Sciatic nerve (tissue), 2 donors: ENCODE measurements around the gene CAMSAP2. TPM values are rescaled to one million over a fixed set of nuclear protein-coding genes. Genes with fewer than 3 reads are reported as not detected.
A peak's percentile ranks its signal among the peaks of the same experiment; 100 is the strongest.

Experiments used
- ATAC-seq: fragments of 200-7000 bp; cut with Tn5 transposase; one replicate; pipeline ENCODE4 v1.9.1; 2020; ENCODE audit warnings: mild to moderate bottlenecking, moderate library complexity
- DNase-seq: peaks from one replicate; pipeline ENCODE4 v3.0.0-alpha.2; 2020; ENCODE audit warnings: low spot score
- intact Hi-C: fragments of 100-400 bp; cut with DNase I; formaldehyde crosslinking; loops from one replicate; pipeline ENCODE4 v1.14.2; 2022
- total RNA-seq: library from RNA; stranded (reverse); fragmentation: NEBNext Ultra II Directional; extraction: Animal tissue kit (Norgen Biotek cat#: 25700); gene quantifications from one replicate; pipeline ENCODE4 v1.2.1, GENCODE V29; 2021
- donor health status: DM: no; HTN: no; CAD: no.
- donor health status: DM: no; HTN: no; CAD: no.

Gene CAMSAP2
- total RNA-seq, 1 donor from 2014 or later, result 45.4 TPM

DNA sequence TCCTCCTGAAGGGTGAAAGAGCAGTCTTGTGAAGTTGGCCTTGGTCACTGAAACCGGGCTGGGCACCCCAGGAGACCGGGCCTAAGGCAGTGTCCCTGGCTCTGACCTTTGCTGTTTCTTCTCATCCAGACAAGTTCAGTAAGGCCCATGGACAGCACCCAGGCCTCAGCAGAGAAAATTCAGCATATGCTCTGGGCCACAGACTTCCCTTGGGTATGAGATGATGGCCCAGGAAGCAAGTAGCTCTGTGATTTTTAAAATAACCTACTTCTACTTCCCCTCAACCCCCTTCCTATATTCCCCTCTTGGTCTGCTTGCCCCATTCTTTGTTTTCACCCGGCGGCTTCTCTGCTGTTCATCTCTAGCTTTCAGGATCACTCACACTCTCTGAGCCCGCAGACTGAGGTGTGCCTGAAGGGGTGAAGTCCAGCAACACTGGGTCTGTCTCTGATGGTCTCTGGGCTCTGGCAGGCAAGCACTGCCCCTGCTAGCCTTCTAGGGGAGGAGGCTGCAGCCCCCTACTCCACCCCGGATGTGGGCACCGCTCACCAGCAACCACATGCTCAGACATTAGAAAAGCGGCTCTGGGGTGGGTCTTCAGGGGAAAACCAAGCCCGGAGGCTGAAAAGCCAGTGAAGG, 131.2 kb downstream of the CAMSAP2 start:
- ATAC-seq (no peak), DNase-seq (no peak)
- intact Hi-C loops, result no loop called here

DNA sequence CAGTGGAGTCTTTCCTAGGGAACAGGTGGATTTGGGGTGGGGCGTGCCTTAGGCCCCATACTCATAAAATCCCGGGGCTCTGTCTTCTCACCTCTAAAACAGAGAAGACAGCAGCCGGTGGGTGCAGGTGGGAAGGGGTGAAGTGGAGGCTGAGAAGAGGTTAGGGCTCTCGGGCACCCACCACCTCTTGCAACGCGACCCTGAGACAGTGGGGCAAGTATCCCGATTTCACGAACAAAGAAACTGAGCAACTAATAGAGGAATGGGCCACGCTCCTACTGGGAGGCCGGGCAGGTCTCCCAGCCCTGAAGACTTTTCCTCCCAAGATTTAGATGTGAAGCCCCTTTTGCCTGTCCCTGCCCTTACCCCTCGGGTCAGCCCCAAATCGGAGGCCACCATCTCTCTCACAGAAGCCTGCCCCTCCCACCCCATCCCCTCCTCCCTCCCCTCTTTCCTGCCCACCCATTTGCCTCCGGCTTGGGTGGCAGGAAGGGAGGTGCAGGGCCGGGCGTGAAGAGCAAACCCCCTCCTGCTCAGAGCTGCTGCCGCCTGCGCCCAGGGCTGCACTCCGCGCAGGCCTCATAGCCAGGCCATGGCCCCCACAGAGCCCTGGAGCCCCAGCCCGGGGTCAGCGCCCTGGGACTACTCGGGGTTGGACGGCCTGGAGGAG, 133.9 kb downstream of the CAMSAP2 start, which contains the start of gene GPR25:
TSS of gene GPR25 (plus strand) at position 536 of the 670 bp plus-strand sequence. CDS start at position 593, 57 bp downstream.
- DNase-seq, result no peak

DNA sequence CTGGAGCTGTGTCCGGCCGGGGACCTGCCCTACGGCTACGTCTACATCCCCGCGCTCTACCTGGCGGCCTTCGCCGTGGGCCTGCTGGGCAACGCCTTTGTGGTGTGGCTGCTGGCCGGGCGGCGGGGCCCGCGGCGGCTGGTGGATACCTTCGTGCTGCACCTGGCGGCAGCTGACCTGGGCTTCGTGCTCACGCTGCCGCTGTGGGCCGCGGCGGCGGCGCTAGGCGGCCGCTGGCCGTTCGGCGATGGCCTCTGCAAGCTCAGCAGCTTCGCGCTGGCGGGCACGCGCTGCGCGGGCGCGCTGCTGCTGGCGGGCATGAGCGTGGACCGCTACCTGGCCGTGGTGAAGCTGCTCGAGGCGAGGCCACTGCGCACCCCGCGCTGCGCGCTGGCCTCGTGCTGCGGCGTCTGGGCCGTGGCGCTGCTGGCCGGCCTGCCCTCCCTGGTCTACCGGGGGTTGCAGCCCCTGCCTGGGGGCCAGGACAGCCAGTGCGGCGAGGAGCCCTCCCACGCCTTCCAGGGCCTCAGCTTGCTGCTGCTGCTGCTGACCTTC, 134.5 kb downstream of the CAMSAP2 start:
- intact Hi-C loops, result no loop called here
- ATAC-seq, result no peak
- no peak for DNase-seq

More for the DNA sequence above, 133.9 kb downstream of the CAMSAP2 start, which contains the start of gene GPR25:
- intact Hi-C loops, result no loop called here
- no peak for ATAC-seq

DNA sequence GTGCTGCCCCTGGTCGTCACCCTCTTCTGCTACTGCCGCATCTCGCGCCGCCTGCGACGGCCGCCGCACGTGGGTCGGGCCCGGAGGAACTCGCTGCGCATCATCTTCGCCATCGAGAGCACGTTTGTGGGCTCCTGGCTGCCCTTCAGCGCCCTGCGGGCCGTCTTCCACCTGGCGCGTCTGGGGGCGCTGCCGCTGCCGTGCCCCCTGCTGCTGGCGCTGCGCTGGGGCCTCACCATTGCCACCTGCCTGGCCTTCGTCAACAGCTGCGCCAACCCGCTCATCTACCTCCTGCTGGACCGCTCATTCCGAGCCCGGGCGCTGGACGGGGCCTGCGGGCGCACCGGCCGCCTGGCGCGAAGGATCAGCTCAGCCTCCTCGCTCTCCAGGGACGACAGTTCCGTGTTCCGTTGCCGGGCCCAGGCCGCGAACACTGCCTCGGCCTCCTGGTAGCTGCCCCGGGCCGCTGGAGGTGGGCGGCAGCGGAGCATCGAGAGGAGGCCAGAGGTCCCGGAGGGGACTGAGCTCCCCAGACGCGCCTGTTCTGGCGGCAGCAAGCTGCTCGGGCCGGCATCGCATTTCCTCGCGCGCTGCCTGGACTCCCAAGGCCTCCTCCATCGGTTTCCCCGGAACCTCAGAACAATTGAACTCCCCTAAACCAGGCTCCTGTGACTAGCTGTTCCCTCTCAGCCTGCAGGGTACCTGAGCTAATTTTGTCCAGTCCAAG, 135.1 kb downstream of the CAMSAP2 start:
- no peak for DNase-seq
- ATAC-seq, result no peak
- intact Hi-C loops, result no loop called here

GRCh38 chr1:200874694-200875093, 136.0 kb downstream of the CAMSAP2 start:
- ATAC-seq (no peak), DNase-seq (no peak)
- intact Hi-C loops, result no loop called here

- no peak for ATAC-seq
- intact Hi-C loops, result no loop called here
- DNase-seq, result no peak
These were observed 136.7 kb downstream of the CAMSAP2 start for GRCh38 chr1:200875416-200875815.

DNA sequence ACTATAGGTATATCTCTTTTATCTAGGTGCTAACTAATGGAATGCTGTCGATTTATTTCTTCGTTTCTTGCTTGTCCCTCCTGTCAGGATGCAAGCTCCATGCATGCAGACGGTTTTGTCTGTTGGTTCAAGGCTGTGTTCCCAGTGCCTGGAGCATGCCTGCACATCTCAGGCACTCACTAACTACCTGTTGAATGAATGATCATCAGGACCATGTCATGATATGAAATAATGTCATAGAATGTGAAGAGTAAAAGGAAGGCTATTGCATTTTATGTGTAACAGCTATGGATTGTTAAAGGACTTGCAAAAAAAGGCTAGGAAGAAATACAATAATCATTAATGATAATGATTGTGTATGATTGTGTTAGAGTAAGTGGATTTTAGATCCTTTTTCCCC, 138.3 kb downstream of the CAMSAP2 start:
- ATAC-seq (no peak), DNase-seq (no peak)
- intact Hi-C loops, result no loop called here

DNA sequence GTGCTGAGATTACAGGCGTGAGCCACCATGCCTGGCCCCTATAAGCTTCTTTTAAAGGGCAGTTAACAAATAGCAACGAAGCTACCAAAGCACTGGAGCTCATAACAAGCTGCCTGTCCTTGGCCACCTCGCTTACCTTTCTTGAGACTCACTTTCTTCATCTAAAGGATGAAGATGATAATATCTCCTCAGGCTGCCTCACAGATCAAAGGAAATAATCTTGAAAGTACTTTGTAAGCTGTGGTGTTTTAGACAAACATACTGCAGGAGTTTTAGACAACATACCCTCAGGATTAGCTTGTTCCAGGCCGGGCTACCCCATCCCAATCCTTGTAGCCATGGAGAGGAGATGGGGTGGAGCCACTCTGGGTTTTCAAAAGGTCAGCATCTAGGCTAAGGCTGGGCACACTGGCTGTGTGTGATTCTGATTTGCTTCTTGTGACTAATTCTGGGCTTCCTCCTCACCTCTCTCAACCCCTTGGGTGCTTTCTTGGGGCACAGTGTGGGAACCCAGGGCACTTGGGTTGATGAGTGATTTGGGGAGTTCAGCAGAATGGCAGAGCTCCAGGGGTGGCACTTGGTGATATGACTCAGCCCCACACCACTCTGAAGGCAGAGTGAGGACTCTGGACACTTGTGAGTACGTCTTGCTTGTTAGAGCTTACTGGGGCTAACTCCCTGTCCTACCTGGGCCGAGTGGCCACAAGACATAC, 139.3 kb downstream of the CAMSAP2 start:
- ATAC-seq (no peak), DNase-seq (no peak)
- intact Hi-C loops, result no loop called here

GRCh38 chr1:200880212-200880611, 141.5 kb downstream of the CAMSAP2 start:
- ATAC-seq (no peak), DNase-seq (no peak)
- intact Hi-C loops, result no loop called here

GRCh38 chr1:200883118-200883517, 144.4 kb downstream of the CAMSAP2 start:
- ATAC-seq (no peak), DNase-seq (no peak)
- intact Hi-C loops, result no loop called here

GRCh38 chr1:200885623-200886402, 147.1 kb downstream of the CAMSAP2 start:
- intact Hi-C loops, result no loop called here
- DNase-seq (no peak), ATAC-seq (no peak)

- ATAC-seq, result no peak
- intact Hi-C loops, result no loop called here
- no peak for DNase-seq
These were observed 147.9 kb downstream of the CAMSAP2 start for GRCh38 chr1:200886594-200886993.

DNA sequence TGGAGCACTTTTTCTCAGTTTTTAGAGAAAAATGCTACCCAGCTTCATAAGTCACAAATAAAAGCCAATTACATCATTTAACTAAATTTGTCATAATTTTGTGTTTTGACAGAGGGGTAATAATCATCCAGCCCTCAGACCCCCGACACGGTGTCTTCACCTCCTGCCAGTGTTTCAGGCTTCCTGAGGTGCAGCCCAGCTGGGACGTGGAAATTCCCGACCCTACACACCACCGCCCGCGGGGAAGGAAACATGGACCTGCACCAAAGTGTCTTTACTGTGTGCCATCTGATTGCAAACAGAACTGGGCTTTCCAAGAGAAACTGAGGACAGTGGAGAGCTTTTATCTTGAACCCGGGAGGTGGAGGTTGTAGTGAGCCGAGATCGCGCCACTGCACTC, 148.3 kb downstream of the CAMSAP2 start:
- DNase-seq (no peak), ATAC-seq (no peak)
- intact Hi-C loops, result no loop called here

GRCh38 chr1:200887772-200888348, 149.2 kb downstream of the CAMSAP2 start:
- intact Hi-C loops, result no loop called here
- DNase-seq (no peak), ATAC-seq (no peak)

- intact Hi-C loops, result no loop called here
- DNase-seq (no peak), ATAC-seq (peak; percentile 49)
These were observed 149.7 kb downstream of the CAMSAP2 start for GRCh38 chr1:200888349-200888838.

GRCh38 chr1:200889571-200889970, 150.9 kb downstream of the CAMSAP2 start:
- intact Hi-C loops, result no loop called here
- DNase-seq (no peak), ATAC-seq (no peak)

DNA sequence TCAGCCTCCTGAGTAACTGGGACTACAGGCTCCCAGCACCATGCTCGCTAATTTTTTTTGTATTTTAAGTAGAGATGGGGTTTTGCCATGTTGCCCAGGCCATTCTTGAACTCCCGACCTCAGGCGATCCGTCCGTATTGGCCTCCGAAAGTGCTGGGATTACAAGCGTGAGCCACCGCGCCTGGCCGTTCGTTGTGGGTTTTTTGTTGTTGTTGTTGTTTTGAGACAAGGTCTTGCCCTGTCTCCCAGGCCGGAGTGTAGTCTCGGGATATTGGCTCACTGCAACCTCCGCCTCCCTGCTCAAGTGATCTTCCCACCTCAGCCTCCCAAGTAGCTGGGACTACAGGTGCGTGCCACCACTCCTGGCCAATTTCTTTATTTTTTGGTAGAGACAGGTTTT, 151.3 kb downstream of the CAMSAP2 start:
- ATAC-seq, result no peak
- DNase-seq, result no peak
- intact Hi-C loops, result no loop called here
